GM12878 (cell line): ENCODE measurements around the gene KLF6. TPM values are rescaled to one million over a fixed set of nuclear protein-coding genes. Genes with fewer than 3 reads are reported as not detected.

ENCODE experiments used
- ASH2L ChIP-seq: fragments of 300-600, 200-600 bp; sonication (generic); IDR thresholded peaks from 2 replicates; pipeline ENCODE4 v1.6.1; 2017; ENCODE audit warnings: low read depth, mild to moderate bottlenecking, borderline replicate concordance
- BHLHE40 ChIP-seq, 2 experiments: fragments of 450-650 bp in 1 of 2; IDR thresholded peaks; 2 replicates each; pipeline ENCODE4 v1.6.1; 2011 to 2017; ENCODE audit warnings: low read depth in 2 of 2, borderline replicate concordance in 1 of 2, improper control_type of control experiment in 1 of 2, low read length in 1 of 2, mild to moderate bottlenecking in 1 of 2
- CHD2 ChIP-seq: IDR thresholded peaks from 2 replicates; pipeline ENCODE4 v1.6.1; 2011; ENCODE audit warnings: low read depth, low read length, improper control_type of control experiment, borderline replicate concordance
- CREM ChIP-seq: IDR thresholded peaks from 2 replicates; pipeline ENCODE4 v1.6.1; 2014; ENCODE audit warnings: antibody characterized with exemption, low read depth
- EP300 ChIP-seq, 2 experiments: fragments of 150-350 bp in 1 of 2; IDR thresholded peaks; 2 replicates each; pipeline ENCODE4 v1.6.1; 2011 to 2012; ENCODE audit warnings: low read depth in 2 of 2, low read length in 2 of 2, borderline replicate concordance in 1 of 2, improper control_type of control experiment in 1 of 2, inconsistent platforms in 1 of 2; ENCODE audit not compliant: control insufficient read depth in 1 of 2
- KAT2A ChIP-seq: conservative IDR thresholded peaks from 2 replicates; pipeline ENCODE4 v1.6.1; 2011; ENCODE audit warnings: low read depth, low read length; ENCODE audit not compliant: control insufficient read depth
- MXI1 ChIP-seq: fragments of 150-350 bp; IDR thresholded peaks from 2 replicates; pipeline ENCODE4 v1.6.1; 2011; ENCODE audit warnings: low read depth, mild to moderate bottlenecking, inconsistent platforms, low read length, improper control_type of control experiment
- MYC ChIP-seq: IDR thresholded peaks from 2 replicates; pipeline ENCODE4 v1.6.1; 2011; ENCODE audit warnings: mild to moderate bottlenecking, low read length, moderate library complexity, inconsistent platforms; ENCODE audit not compliant: insufficient read depth, insufficient replicate concordance, insufficient read length, severe bottlenecking
- PAX8 ChIP-seq: fragments of 450-650 bp; IDR thresholded peaks from 2 replicates; pipeline ENCODE4 v1.6.1; 2017; ENCODE audit warnings: mild to moderate bottlenecking, moderate library complexity
- POLR2AphosphoS2 ChIP-seq: IDR thresholded peaks from 2 replicates; pipeline ENCODE4 v1.6.1; 2011; ENCODE audit warnings: low read depth, mild to moderate bottlenecking, low read length, improper control_type of control experiment, moderate library complexity
- RAD21 ChIP-seq: IDR thresholded peaks from 2 replicates; pipeline ENCODE4 v1.6.1; 2011; ENCODE audit warnings: mild to moderate bottlenecking, low read depth, low read length, moderate library complexity; ENCODE audit not compliant: insufficient read depth
- RBBP5 ChIP-seq: fragments of 200-600 bp; sonication (generic); conservative IDR thresholded peaks from 2 replicates; pipeline ENCODE4 v1.6.1; 2016
- SP1 ChIP-seq: IDR thresholded peaks from one replicate; pipeline ENCODE4 v1.6.1; 2011; ENCODE audit warnings: low read depth, low read length
- WRNIP1 ChIP-seq: IDR thresholded peaks from 2 replicates; pipeline ENCODE4 v1.6.1; 2011; ENCODE audit warnings: low read depth, low read length, improper control_type of control experiment, borderline replicate concordance
- ZNF384 ChIP-seq: IDR thresholded peaks from 2 replicates; pipeline ENCODE4 v1.6.1; 2012; ENCODE audit warnings: low read depth, mild to moderate bottlenecking, low read length, improper control_type of control experiment, borderline replicate concordance
- polyA plus RNA-seq, 11 experiments: library from polyadenylated mRNA; depleted of rRNA in 4 of 11; unstranded in 6 of 11; stranded (reverse) in 5 of 11; fragments of >200 nt; fragmentation: Nextera tagmentation in 4 of 11; fragmentation: Illumina TruSeq in 1 of 11; extraction: Ambion mirVana in 4 of 11; extraction: Trizol in 1 of 11; gene quantifications; 1 replicate in 1 of 11; 2 replicates in 10 of 11; pipeline versions ENCODE4 v1.2.1 to v1.2.3, GENCODE V29; 2011 to 2016; ENCODE audit warnings: inconsistent platforms in 2 of 11, missing spikeins in 2 of 11, low read depth in 1 of 11
- total RNA-seq, 4 experiments: library from RNA; depleted of rRNA in 3 of 4; stranded (reverse); fragments of >200 nt in 3 of 4; fragmentation: Illumina TruSeq in 1 of 4; extraction: Trizol in 1 of 4; gene quantifications; 2 replicates each; pipeline versions ENCODE4 v1.2.1 to v1.2.3, GENCODE V29; 2013 to 2021
- TF ChIP-seq, protein P1 (sequence below): IDR thresholded peaks from 2 replicates; pipeline ENCODE4 v1.6.1; 2011; ENCODE audit warnings: borderline replicate concordance, low read depth, mild to moderate bottlenecking, moderate library complexity, low read length; ENCODE audit not compliant: insufficient read depth, poor library complexity, severe bottlenecking
- TF ChIP-seq, protein P2 (sequence below): fragments of 450-650 bp; IDR thresholded peaks from 2 replicates; pipeline ENCODE4 v1.6.1; 2018; ENCODE audit warnings: mild to moderate bottlenecking, low read depth, moderate library complexity; ENCODE audit not compliant: partially characterized antibody
- TF ChIP-seq, protein P3 (sequence below): fragments of 450-650 bp; IDR thresholded peaks from 2 replicates; pipeline ENCODE4 v1.6.1; 2016; ENCODE audit warnings: mild to moderate bottlenecking
- TF ChIP-seq, protein P4 (sequence below): fragments of 450-650 bp; formaldehyde crosslinking; IDR thresholded peaks from 2 replicates; pipeline ENCODE4 v1.4.0; 2022; ENCODE audit warnings: mild to moderate bottlenecking, moderate library complexity

The KLF6 gene
- total and polyA plus RNA-seq, 10 of the 15 experiments (the other 5 are each of a cell fraction or from before 2014, with no cell fraction given) = 7.4 to 54.1 (median 23.5) TPM

DNA sequence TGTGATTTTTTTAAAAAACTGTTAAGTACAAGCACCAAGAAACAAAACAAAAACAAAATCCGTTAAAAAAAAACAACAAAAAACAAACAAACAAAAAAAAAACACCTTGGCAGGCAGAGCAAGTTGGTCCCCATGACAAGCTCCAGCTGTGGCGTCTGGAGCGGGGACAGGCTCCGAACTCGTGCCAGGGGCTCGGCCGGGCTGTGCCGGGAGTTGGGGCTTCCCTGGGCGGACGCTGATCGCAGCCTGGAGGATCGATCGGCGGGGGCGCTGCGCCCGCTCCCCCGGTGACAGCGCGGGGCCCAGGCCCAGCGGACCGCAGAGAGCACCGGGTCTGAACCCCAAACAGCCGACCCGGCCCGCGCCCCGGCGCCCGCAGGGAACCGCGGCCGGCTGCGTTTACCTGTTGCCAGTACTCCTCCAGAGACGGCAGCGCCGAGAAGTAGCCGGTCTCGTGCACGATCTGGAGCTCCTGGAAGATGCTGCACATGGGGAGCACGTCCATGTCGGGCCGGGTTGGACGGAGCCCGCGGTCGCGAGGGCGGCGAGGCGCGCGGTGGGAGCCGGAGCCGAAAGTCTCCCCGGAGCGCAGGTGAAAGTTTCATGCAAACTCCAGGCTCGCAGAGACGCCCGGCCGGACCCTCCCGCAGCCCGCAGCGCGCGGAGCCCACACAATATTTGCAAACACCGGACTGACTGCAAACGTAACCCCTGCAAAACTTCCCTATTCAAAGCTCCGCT is at the start of gene KLF6 (continued):
- TF ChIP-seq, protein P1, sequence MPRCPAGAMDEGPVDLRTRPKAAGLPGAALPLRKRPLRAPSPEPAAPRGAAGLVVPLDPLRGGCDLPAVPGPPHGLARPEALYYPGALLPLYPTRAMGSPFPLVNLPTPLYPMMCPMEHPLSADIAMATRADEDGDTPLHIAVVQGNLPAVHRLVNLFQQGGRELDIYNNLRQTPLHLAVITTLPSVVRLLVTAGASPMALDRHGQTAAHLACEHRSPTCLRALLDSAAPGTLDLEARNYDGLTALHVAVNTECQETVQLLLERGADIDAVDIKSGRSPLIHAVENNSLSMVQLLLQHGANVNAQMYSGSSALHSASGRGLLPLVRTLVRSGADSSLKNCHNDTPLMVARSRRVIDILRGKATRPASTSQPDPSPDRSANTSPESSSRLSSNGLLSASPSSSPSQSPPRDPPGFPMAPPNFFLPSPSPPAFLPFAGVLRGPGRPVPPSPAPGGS = peak; percentile 36
- TF ChIP-seq WRNIP1 (no peak), EP300 (IDR thresholded peaks at IDR 0.05; ENCODE audit: borderline replicate concordance in 1 of 2, control insufficient read depth in 1 of 2, low read depth in 2 of 2, low read length in 2 of 2) (peak; percentile 9 to 13; a peak in 1 of 4 replicates), RAD21 (no peak), SP1 (no peak), POLR2AphosphoS2 (0 out of 2 replicates have a peak, but pooled peaks have one; percentile 63), BHLHE40 (IDR thresholded peaks at IDR 0.05; ENCODE audit: borderline replicate concordance in 1 of 2, low read depth in 2 of 2, low read length in 1 of 2) (peak in 1 of 2 experiments; percentile 78; a peak in 2 of 4 replicates), PAX8 (no peak), CREM (peak; percentile 14), ZNF384 (no peak), CHD2 (no peak), MYC (no peak), MXI1 (peak; percentile 52), ASH2L (no peak), RBBP5 (no peak), KAT2A (no peak)
- TF ChIP-seq, protein P2, sequence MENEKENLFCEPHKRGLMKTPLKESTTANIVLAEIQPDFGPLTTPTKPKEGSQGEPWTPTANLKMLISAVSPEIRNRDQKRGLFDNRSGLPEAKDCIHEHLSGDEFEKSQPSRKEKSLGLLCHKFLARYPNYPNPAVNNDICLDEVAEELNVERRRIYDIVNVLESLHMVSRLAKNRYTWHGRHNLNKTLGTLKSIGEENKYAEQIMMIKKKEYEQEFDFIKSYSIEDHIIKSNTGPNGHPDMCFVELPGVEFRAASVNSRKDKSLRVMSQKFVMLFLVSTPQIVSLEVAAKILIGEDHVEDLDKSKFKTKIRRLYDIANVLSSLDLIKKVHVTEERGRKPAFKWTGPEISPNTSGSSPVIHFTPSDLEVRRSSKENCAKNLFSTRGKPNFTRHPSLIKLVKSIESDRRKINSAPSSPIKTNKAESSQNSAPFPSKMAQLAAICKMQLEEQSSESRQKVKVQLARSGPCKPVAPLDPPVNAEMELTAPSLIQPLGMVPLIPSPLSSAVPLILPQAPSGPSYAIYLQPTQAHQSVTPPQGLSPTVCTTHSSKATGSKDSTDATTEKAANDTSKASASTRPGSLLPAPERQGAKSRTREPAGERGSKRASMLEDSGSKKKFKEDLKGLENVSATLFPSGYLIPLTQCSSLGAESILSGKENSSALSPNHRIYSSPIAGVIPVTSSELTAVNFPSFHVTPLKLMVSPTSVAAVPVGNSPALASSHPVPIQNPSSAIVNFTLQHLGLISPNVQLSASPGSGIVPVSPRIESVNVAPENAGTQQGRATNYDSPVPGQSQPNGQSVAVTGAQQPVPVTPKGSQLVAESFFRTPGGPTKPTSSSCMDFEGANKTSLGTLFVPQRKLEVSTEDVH = no peak
- TF ChIP-seq, protein P3, sequence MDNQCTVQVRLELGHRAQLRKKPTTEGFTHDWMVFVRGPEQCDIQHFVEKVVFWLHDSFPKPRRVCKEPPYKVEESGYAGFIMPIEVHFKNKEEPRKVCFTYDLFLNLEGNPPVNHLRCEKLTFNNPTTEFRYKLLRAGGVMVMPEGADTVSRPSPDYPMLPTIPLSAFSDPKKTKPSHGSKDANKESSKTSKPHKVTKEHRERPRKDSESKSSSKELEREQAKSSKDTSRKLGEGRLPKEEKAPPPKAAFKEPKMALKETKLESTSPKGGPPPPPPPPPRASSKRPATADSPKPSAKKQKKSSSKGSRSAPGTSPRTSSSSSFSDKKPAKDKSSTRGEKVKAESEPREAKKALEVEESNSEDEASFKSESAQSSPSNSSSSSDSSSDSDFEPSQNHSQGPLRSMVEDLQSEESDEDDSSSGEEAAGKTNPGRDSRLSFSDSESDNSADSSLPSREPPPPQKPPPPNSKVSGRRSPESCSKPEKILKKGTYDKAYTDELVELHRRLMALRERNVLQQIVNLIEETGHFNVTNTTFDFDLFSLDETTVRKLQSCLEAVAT = peak; percentile 96
- TF ChIP-seq, protein P4, sequence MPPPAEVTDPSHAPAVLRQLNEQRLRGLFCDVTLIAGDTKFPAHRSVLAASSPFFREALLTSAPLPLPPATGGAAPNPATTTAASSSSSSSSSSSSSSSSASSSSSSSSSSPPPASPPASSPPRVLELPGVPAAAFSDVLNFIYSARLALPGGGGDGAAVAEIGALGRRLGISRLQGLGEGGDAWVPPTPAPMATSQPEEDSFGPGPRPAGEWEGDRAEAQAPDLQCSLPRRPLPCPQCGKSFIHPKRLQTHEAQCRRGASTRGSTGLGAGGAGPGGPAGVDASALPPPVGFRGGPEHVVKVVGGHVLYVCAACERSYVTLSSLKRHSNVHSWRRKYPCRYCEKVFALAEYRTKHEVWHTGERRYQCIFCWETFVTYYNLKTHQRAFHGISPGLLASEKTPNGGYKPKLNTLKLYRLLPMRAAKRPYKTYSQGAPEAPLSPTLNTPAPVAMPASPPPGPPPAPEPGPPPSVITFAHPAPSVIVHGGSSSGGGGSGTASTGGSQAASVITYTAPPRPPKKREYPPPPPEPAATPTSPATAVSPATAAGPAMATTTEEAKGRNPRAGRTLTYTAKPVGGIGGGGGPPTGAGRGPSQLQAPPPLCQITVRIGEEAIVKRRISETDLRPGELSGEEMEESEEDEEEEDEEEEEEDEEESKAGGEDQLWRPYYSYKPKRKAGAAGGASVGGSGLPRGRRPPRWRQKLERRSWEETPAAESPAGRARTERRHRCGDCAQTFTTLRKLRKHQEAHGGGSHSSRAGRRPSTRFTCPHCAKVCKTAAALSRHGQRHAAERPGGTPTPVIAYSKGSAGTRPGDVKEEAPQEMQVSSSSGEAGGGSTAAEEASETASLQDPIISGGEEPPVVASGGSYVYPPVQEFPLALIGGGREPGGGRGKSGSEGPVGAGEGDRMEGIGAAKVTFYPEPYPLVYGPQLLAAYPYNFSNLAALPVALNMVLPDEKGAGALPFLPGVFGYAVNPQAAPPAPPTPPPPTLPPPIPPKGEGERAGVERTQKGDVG (CRISPR knock-in tag) = no peak
